Measurements from ENCODE around the gene POMT1. TPM values are rescaled to one million over a fixed set of nuclear protein-coding genes. Genes with fewer than 3 reads are reported as not detected.

The POMT1 gene
- total and polyA plus RNA-seq, 2 experiments from 2014 or later: 20.2 to 32.4 TPM

- DNase-seq (ENCODE audit: low spot score) (no peak), ATAC-seq (no peak)
- Histone ChIP-seq H3K4me2 (no peak overlapping the region), H4K20me1 (replicated peaks; ENCODE audit: insufficient read depth) (peaks cover 4% of the 10 kb centered on the region), H3K79me2 (replicated peaks; ENCODE audit: insufficient read depth) (peaks cover 6% of the 10 kb centered on the region), H3K4me3 (no peak overlapping the region), H3K36me3 (ENCODE audit: insufficient read depth) (peaks cover 4% of the 10 kb centered on the region; the same call in 1 of the 2 replicates), H3K4me1 (ENCODE audit: insufficient read depth) (peaks cover 9% of the 10 kb centered on the region; the same call in 1 of the 2 replicates), H3F3A (replicated peaks; ENCODE audit: low read depth) (peaks cover 29% of the 10 kb centered on the region), H3K27me3 (ENCODE audit: insufficient read depth) (no peaks in the 10 kb centered on the region; the same call in 1 of the 2 replicates), H2AFZ (no peak overlapping the region), H3K27ac (ENCODE audit: low read depth) (no peak overlapping the region), H3K9me2 (ENCODE audit: insufficient read depth) (no peaks in the 10 kb centered on the region)
- Mint-ChIP-seq H3K4me1 (peaks cover 21% of the 10 kb centered on the region), H3K36me3 (ENCODE audit: low read depth) (peaks cover 27% of the 10 kb centered on the region), H3K9me3 (no peaks in the 10 kb centered on the region), H3K27ac (no peak overlapping the region), H3K4me3 (no peak overlapping the region), H3K27me3 (ENCODE audit: insufficient read depth, low read depth, poor library complexity) (peaks cover 31% of the 10 kb centered on the region)
- TF ChIP-seq ZNF114 (CRISPR knock-in tag; IDR thresholded peaks at IDR 0.05): no peak
- no peak for TF ChIP-seq EZH2 (IDR thresholded peaks at IDR 0.05; ENCODE audit: low read depth, unreplicated experiment)
- TF ChIP-seq CTCF (conservative IDR thresholded peaks at IDR 0.05; ENCODE audit: low read depth in 2 of 2): no peak
- no peak for TF ChIP-seq ETS1 (IDR thresholded peaks at IDR 0.05)
- no peak for TF ChIP-seq ZNF462 (CRISPR knock-in tag; IDR thresholded peaks at IDR 0.05)
- no peak for TF ChIP-seq CREB1 (CRISPR knock-in tag; IDR thresholded peaks at IDR 0.05; ENCODE audit: low read depth)
- TF ChIP-seq ZNF331 (CRISPR knock-in tag; IDR thresholded peaks at IDR 0.05; ENCODE audit: low read depth): no peak
- TF ChIP-seq REST (IDR thresholded peaks at IDR 0.05; ENCODE audit: unreplicated experiment): no peak
- no peak for TF ChIP-seq STAT1 (IDR thresholded peaks at IDR 0.05; ENCODE audit: unreplicated experiment)
- TF ChIP-seq EZH2phosphoT487 (IDR thresholded peaks at IDR 0.05; ENCODE audit: unreplicated experiment): no peak
- no peak for TF ChIP-seq JUNB (IDR thresholded peaks at IDR 0.05; ENCODE audit: unreplicated experiment)
- no peak for TF ChIP-seq POLR2AphosphoS5 (IDR thresholded peaks at IDR 0.05; ENCODE audit: low read depth)
- TF ChIP-seq NANOG (IDR thresholded peaks at IDR 0.05; ENCODE audit: borderline replicate concordance): no peak
Observed at GRCh38 chr9:131505012-131505411, 2.3 kb downstream of the POMT1 start.

Data from GM23338 (cell line).